IPS DF 19.7 (cell line): ENCODE results near the gene LKAAEAR1.
"Not testable (repeated sequence)": the region's sequence is repeated elsewhere in the genome, so short reads cannot be mapped to it uniquely, and the experiment has no call there.

Experiments
- DNase-seq: peaks from one replicate; pipeline ENCODE4 v3.0.0-alpha.2; 2013; ENCODE audit warnings: low read depth, low spot score

The LKAAEAR1 gene

DNA sequence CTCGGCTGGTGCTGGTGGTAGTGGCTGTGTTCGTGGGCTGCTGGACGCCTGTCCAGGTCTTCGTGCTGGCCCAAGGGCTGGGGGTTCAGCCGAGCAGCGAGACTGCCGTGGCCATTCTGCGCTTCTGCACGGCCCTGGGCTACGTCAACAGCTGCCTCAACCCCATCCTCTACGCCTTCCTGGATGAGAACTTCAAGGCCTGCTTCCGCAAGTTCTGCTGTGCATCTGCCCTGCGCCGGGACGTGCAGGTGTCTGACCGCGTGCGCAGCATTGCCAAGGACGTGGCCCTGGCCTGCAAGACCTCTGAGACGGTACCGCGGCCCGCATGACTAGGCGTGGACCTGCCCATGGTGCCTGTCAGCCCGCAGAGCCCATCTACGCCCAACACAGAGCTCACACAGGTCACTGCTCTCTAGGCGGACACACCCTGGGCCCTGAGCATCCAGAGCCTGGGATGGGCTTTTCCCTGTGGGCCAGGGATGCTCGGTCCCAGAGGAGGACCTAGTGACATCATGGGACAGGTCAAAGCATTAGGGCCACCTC lies 14.3 kb upstream of the LKAAEAR1 start:
- no peak for DNase-seq

- no peak for DNase-seq
Observed at GRCh38 chr20:64096535-64096934, 12.3 kb upstream of the LKAAEAR1 start.

- DNase-seq = no peak
Observed at GRCh38 chr20:64095927-64096326, 11.7 kb upstream of the LKAAEAR1 start.

GRCh38 chr20:64095455-64095854 lies 11.3 kb upstream of the LKAAEAR1 start:
- DNase-seq = no peak

DNA sequence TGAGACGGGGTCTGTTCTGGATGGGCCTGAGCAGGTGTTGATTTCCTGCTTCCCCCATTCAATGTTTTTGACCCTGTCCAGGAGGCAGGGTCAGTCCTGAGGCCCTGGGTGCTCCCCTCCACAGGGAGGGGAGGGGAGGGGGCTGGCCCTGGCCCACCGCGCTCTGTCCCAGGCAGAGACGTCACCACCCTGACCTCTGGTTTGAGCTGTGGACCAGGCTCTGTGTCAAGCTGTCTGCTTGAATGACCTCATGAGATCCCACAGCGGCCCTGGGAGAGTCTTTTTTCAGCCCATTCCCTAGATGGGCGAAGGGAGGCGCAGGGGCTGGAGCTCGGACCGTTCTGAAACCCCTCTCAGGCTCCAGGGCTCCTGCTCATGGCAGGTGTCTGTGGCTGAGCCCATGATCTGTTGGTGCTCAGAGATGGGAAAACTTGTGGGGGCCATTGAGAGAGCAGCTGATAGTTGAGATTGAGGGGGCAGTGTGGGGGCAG lies 8.9 kb upstream of the LKAAEAR1 start:
- no peak for DNase-seq

DNA sequence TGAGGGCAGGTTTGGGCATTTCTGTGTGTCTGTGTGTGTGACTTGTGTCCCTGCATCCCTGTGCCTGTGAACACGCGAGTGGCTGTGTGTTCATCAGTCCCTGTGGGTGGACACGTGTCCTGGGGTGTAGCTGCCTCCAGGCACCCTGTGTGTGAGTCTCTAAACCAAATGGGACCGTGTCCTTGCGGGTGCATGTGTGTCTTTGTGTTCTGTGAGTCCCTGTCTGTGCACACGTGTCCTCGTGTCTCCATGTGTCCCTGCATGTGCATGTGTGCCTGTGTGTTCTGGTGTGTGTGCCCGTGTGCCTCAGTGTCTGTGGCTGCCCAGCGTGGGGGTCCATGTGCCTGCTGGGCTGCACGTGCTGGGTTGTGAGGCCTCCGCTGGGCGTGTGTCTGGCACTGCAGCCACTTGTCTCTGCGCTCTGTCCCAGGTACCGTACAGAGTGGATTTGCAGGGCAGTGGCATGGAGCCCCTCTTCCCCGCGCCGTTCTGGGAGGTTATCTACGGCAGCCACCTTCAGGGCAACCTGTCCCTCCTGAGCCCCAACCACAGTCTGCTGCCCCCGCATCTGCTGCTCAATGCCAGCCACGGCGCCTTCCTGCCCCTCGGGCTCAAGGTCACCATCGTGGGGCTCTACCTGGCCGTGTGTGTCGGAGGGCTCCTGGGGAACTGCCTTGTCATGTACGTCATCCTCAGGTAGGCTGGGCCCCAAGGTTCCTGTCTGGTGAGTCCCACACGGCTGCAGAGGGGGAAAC lies 8.2 kb upstream of the LKAAEAR1 start:
- DNase-seq = no peak

- no peak for DNase-seq
Observed at GRCh38 chr20:64091770-64092169, 7.6 kb upstream of the LKAAEAR1 start.

DNA sequence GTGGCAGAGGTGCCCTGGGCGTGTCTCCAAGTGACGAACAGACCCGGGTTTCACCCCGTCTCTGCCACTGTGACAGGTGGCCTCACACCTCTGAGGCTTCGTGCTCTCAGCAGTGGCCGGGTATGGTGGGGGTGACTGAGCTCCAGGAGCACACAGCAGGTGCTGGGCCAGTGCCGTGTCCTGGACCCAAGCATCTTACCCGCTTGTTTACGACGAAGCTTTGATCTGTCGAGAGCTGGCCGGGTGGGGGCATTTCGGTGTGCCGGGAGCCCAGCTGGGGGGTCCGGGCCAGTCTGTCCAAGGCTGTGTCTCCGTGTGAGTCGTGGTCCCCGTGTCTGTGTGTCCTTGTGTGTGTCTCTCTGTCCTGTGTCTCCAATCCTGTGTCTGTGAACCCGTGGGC lies 7.1 kb upstream of the LKAAEAR1 start:
- DNase-seq = no peak

DNA sequence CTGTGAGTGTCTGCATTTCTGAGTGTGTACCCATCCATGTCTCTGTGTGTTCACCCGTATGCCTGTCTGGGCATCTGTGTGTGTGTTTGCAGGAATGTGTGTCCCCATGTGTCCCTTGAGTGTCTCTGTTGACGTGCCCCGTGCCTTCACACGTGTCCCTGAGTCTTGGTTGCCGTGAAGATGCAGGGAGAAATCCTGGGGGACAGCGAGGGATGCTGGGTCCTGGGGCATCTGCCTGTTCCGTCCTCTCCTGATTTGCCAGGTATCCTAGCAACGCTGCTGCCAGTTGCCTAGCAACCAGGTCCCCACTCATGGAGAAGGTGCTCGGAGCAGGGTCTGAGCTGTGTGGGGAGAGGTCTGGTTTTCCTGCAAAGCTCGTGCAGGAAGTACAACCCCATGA lies 6.0 kb upstream of the LKAAEAR1 start:
- DNase-seq = no peak

DNA sequence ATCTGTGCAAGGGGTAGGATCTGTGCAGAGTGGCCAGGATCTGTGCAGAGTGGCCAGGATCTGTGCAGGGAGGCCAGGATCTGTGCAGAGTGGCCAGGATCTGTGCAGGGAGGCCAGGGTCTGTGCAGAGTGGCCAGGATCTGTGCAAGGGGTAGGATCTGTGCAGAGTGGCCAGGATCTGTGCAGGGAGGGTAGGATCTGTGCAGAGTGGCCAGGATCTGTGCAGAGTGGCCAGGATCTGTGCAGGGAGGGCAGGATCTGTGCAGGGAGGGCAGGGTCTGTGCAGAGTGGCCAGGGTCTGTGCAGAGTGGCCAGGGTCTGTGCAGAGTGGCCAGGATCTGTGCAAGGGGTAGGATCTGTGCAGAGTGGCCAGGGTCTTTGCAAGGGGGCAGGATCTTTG lies 4.4 kb upstream of the LKAAEAR1 start:
- not testable (repeated sequence) for DNase-seq

- not testable (repeated sequence) for DNase-seq
Observed at GRCh38 chr20:64087226-64087825, 3.1 kb upstream of the LKAAEAR1 start.

- DNase-seq = no peak
Observed at GRCh38 chr20:64086801-64087200, 2.6 kb upstream of the LKAAEAR1 start.

GRCh38 chr20:64084685-64085152 lies 521 bp upstream of the LKAAEAR1 start:
- no peak for DNase-seq

GRCh38 chr20:64083378-64083803 lies 807 bp downstream of the LKAAEAR1 start:
- no peak for DNase-seq

DNA sequence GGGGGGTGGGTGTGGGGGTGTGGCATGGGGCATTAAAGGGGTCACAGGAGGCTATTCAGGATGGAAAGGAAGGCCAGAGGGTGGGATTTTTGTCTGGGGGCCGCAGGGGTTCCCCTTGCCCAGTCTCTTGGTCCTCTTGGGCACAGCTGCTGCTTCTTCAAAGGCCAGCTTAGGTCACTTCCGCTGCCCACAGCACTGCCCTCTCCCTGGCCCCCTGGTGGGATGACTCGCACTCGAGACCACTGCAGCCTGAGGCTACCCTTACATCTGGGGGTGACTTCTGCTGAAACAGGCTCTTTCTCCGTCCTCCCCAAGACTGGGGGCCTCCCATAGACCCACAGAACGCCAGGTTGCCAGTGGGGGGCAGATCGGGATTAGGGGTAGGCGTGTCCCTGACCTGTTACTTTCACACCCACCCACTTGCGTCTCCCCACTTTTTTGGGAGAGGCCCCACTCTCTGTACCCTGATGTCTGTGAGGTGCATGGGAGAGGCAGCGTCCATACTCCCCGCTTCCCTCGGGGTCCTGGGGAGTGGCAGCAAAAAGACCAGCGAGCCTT lies 1.3 kb downstream of the LKAAEAR1 start:
- no peak for DNase-seq

- DNase-seq = no peak
Observed at GRCh38 chr20:64082126-64082731, 2.0 kb downstream of the LKAAEAR1 start.

GRCh38 chr20:64081624-64081964 lies 2.6 kb downstream of the LKAAEAR1 start:
- DNase-seq = no peak

DNA sequence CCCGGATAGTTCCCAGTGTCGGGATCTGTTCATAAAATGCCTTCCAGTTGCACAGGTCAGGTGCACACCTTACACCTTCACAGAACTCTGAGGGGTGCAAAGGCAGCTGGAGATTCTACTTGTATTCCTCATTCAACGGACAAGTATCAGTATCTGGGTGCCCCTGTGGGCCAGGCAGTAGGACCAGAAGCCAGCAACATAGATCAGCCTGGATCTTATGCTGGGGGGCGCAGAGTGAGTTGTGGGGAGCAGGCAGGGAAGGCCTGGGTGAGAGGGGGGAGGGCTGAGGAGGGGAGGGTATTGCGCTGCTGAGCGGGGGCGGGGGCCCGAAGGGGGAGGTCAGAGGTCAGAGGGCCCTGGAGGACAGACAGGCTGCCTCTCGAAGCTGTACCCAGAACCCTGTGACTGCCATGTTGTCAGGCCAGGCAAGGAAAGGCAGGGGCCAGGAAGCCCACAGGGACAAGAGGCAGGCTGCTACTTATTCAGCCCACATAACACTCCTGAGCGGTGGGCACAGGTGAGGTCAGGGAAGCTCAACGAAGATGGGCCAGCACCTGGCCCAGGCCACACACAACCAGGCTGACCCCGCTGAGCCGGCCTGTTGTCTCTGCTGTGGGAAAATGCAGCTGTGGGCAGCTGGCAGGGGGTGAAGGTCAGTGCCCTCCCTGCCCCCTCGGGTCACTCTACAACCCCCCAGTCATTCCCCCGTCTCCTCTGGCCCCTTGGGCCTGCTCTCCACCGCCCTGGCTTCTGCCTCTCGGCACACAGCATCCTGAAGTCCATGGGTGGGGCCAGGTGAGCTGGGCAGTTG lies 3.2 kb downstream of the LKAAEAR1 start:
- no peak for DNase-seq

GRCh38 chr20:64080013-64080812 lies 4.0 kb downstream of the LKAAEAR1 start, which contains the start of gene OPRL1:
TSS of gene OPRL1 (plus strand) at chr20:64080082. CDS start at chr20:64092721, 12,639 bp downstream.
- no peak for DNase-seq

DNA sequence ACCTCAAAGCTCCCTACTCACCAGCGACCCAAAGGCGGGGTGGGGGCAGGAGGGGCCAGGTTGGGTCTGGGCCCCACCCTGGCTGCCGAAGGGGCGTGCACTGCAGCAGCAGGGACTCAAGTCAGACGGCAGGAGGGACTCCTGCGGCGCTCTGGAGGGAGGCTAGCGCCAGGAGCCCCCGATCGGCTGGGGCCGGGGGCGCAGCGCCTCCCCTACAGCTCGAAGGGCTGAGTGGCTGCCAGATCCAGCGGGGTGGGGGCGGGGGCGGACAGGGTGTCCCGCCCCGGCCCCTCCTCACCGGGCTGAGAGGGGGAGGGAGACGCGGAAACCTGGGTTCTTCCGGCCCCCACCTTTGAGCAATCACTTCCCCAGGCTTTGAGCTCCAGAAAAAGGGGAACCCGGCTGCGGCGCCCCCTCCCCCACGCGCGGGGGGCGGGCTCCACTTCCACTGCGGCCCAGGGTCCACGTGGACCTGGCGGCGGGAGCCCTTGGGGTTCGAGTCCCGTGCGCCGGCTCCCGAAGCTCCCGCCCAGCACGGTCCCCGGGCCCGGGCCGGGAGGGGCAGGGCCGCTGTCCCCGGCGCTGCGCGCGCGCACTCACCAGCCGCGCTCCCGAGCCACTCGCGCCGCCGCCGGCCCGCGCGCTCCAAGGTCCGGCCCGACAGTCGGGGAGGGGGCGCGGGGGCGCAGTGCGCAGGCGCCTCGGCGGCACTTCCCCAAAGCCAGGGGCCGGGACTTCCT lies 4.8 kb downstream of the LKAAEAR1 start, which contains the start of gene RGS19:
RGS19 (minus strand) TSS at position 246 of the 740 bp plus-strand sequence. CDS start 2,632 bp downstream, outside the sequence.
- DNase-seq = no peak
